HepG2 (cell line): ENCODE data around the gene IPP. TPM values are rescaled to one million over a fixed set of nuclear protein-coding genes. Genes with fewer than 3 reads are reported as not detected.

Experiments
- KDM2A ChIP-seq: sonication (generic); formaldehyde crosslinking; IDR thresholded peaks from 2 replicates; pipeline ENCODE4 v1.4.0; 2020; ENCODE audit warnings: low read depth, missing genetic modification reagents, borderline replicate concordance
- KLF11 ChIP-seq: IDR thresholded peaks from 2 replicates; pipeline ENCODE4 v1.6.1; 2016; ENCODE audit warnings: missing compliant biosample characterization
- MEIS2 ChIP-seq: sonication (generic); formaldehyde crosslinking; IDR thresholded peaks from 2 replicates; pipeline ENCODE4 v1.9.0; 2021; ENCODE audit warnings: mild to moderate bottlenecking, missing genetic modification reagents
- MIXL1 ChIP-seq: IDR thresholded peaks from 2 replicates; pipeline ENCODE4 v1.6.1; 2016
- SOX13 ChIP-seq, 3 experiments: fragments of 450-650 bp in 1 of 3; sonication (generic) in 1 of 3; formaldehyde crosslinking in 1 of 3; IDR thresholded peaks in 2 of 3; conservative IDR thresholded peaks in 1 of 3; 2 replicates each; pipeline versions ENCODE4 v1.5.0 to v1.6.1; 2016 to 2020; ENCODE audit warnings: antibody characterized with exemption in 1 of 3, mild to moderate bottlenecking in 1 of 3, missing compliant biosample characterization in 1 of 3, missing genetic modification reagents in 1 of 3, moderate library complexity in 1 of 3
- SSRP1 ChIP-seq: IDR thresholded peaks from 2 replicates; pipeline ENCODE4 v1.6.1; 2016; ENCODE audit warnings: control low read depth
- TSC22D2 ChIP-seq: sonication (generic); formaldehyde crosslinking; IDR thresholded peaks from 2 replicates; pipeline ENCODE4 v1.5.1; 2020; ENCODE audit warnings: missing genetic modification reagents, mild to moderate bottlenecking, borderline replicate concordance
- XBP1 ChIP-seq: sonication (generic); formaldehyde crosslinking; IDR thresholded peaks from 2 replicates; pipeline ENCODE4 v1.5.0; 2020; ENCODE audit warnings: missing genetic modification reagents
- ZNF382 ChIP-seq: sonication (generic); formaldehyde crosslinking; IDR thresholded peaks from 2 replicates; pipeline ENCODE4 v1.5.0; 2020; ENCODE audit warnings: missing genetic modification reagents, mild to moderate bottlenecking, borderline replicate concordance
- ZNF484 ChIP-seq: sonication (generic); formaldehyde crosslinking; IDR thresholded peaks from 2 replicates; pipeline ENCODE4 v1.5.1; 2020; ENCODE audit warnings: mild to moderate bottlenecking, low read depth, missing genetic modification reagents, borderline replicate concordance
- ZNF746 ChIP-seq: sonication (generic); formaldehyde crosslinking; IDR thresholded peaks from 2 replicates; pipeline ENCODE4 v1.8.0; 2022; ENCODE audit warnings: mild to moderate bottlenecking, missing genetic modification reagents
- polyA plus RNA-seq, 8 experiments: library from polyadenylated mRNA; depleted of rRNA in 3 of 8; stranded (reverse) in 7 of 8; unstranded in 1 of 8; fragments of >200 nt; fragmentation: Illumina TruSeq in 4 of 8; extraction: Trizol in 4 of 8; gene quantifications; 2 replicates each; pipeline versions ENCODE4 v1.2.1 to v1.2.3, GENCODE V29; 2011 to 2016; ENCODE audit warnings: low read depth in 4 of 8, missing spikeins in 1 of 8, mixed read lengths in 1 of 8; ENCODE audit not compliant: insufficient read depth in 1 of 8
- total RNA-seq, 5 experiments: library from RNA; depleted of rRNA; stranded (reverse); fragments of >200 nt; fragmentation: Illumina TruSeq; extraction: Trizol; gene quantifications; 2 replicates each; pipeline ENCODE4 v1.2.3, GENCODE V29; 2016; ENCODE audit warnings: low read depth in 1 of 5
- TF ChIP-seq, protein P1 (sequence below), 2 experiments: sonication (generic) in 1 of 2; formaldehyde crosslinking in 1 of 2; IDR thresholded peaks; 2 replicates each; pipeline versions ENCODE4 v1.5.1 to v1.6.1; 2011 to 2020; ENCODE audit warnings: borderline replicate concordance in 1 of 2, low read depth in 1 of 2, low read length in 1 of 2, mild to moderate bottlenecking in 1 of 2, missing genetic modification reagents in 1 of 2, moderate library complexity in 1 of 2
- TF ChIP-seq, protein P2 (sequence below): IDR thresholded peaks from 2 replicates; pipeline ENCODE4 v1.6.1; 2012; ENCODE audit warnings: low read depth, low read length, improper control_type of control experiment
- TF ChIP-seq, protein P3 (sequence below): IDR thresholded peaks from 2 replicates; pipeline ENCODE4 v1.6.1; 2016; ENCODE audit warnings: missing compliant biosample characterization, missing genetic modification reagents, borderline replicate concordance
- TF ChIP-seq, protein P4 (sequence below): sonication (generic); formaldehyde crosslinking; IDR thresholded peaks from 2 replicates; pipeline ENCODE4 v1.5.0; 2020; ENCODE audit warnings: mild to moderate bottlenecking, missing genetic modification reagents, borderline replicate concordance

IPP gene
- total and polyA plus RNA-seq, 2 of the 13 experiments (the other 11 are each of a cell fraction or from before 2014, with no cell fraction given), result 3.0 to 9.7 TPM

DNA sequence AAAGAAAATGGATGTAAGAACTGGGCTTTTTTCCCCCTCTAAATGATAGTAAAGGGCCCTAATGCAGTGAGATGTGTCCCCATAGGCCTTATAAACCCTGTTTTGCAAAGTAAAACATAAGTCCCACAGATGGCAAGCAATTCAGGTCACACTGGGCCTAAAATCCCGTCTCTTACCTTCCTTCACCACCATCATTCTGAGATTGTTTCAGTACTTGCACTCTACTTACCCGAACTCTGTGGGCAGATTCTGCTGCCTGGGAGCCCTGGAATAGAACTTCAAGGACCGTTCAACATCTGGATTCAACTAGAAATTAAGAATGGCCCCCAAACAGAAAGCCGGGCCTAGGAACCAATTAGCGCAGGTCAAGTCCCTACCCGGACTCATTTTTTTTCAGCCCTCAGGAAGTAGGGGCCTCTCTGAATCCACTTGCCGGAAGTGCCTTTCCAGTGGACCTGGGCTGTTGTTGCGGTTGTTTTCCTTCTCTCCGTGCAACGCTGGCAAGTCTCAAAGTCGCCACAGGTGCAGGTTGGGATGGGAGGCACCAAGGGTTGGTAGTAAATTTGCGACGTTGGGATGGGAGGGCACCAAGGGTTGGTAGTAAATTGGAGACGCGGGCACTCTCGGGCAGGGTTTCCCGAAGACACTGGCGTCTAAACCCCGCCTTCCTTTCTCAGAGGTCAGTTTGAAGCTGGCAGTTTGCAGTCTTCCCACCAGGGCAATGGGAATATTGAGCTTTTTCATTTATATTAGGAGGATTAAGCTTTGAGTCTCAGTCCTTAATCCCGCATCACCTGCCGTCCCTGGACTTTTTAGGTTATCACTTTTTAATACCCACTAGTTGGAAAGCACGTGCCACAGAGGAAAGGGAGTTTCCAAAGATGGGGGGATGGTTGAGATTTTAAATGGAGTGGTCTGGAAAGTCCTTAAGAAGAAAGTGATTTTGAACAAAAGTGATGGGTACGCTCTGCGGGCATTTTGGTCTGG lies 62.4 kb downstream of the IPP start, which contains the start of gene TMEM69 (continued):
- TF ChIP-seq, protein P1, sequence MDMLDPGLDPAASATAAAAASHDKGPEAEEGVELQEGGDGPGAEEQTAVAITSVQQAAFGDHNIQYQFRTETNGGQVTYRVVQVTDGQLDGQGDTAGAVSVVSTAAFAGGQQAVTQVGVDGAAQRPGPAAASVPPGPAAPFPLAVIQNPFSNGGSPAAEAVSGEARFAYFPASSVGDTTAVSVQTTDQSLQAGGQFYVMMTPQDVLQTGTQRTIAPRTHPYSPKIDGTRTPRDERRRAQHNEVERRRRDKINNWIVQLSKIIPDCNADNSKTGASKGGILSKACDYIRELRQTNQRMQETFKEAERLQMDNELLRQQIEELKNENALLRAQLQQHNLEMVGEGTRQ (IDR thresholded peaks at IDR 0.05; ENCODE audit: low read depth, low read length), result no peak
- TF ChIP-seq, protein P1 (CRISPR knock-in tag; IDR thresholded peaks at IDR 0.05; ENCODE audit: borderline replicate concordance), result no peak
- peak; percentile 82; the same call in 1 of the 2 replicates for TF ChIP-seq TSC22D2 (CRISPR knock-in tag)
- peak; percentile 77; the same call in 1 of the 2 replicates for TF ChIP-seq MEIS2 (CRISPR knock-in tag)
- TF ChIP-seq SOX13 (IDR thresholded peaks at IDR 0.05), result no peak
- peak in 1 of 2 experiments; percentile 44; a peak in 2 of 4 replicates for TF ChIP-seq SOX13 (CRISPR knock-in tag; conservative IDR thresholded peaks at IDR 0.05 in 1 of 2, IDR thresholded peaks at IDR 0.05 in 1 of 2)
- TF ChIP-seq, protein P2, sequence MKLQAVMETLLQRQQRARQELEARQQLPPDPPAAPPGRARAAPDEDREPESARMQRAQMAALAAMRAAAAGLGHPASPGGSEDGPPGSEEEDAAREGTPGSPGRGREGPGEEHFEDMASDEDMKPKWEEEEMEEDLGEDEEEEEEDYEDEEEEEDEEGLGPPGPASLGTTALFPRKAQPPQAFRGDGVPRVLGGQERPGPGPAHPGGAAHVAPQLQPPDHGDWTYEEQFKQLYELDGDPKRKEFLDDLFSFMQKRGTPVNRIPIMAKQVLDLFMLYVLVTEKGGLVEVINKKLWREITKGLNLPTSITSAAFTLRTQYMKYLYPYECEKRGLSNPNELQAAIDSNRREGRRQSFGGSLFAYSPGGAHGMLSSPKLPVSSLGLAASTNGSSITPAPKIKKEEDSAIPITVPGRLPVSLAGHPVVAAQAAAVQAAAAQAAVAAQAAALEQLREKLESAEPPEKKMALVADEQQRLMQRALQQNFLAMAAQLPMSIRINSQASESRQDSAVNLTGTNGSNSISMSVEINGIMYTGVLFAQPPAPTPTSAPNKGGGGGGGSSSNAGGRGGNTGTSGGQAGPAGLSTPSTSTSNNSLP, result peak; percentile 47; the same call in 1 of the 2 replicates
- TF ChIP-seq SSRP1, result peak; percentile 30; the same call in 1 of the 2 replicates
- no peak for TF ChIP-seq XBP1
- TF ChIP-seq, protein P3, sequence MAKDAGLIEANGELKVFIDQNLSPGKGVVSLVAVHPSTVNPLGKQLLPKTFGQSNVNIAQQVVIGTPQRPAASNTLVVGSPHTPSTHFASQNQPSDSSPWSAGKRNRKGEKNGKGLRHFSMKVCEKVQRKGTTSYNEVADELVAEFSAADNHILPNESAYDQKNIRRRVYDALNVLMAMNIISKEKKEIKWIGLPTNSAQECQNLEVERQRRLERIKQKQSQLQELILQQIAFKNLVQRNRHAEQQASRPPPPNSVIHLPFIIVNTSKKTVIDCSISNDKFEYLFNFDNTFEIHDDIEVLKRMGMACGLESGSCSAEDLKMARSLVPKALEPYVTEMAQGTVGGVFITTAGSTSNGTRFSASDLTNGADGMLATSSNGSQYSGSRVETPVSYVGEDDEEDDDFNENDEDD, result peak; percentile 24; the same call in 1 of the 2 replicates
- TF ChIP-seq ZNF746 (CRISPR knock-in tag), result no peak
- TF ChIP-seq KDM2A (CRISPR knock-in tag), result peak; percentile 77; the same call in 1 of the 2 replicates
- TF ChIP-seq, protein P4, sequence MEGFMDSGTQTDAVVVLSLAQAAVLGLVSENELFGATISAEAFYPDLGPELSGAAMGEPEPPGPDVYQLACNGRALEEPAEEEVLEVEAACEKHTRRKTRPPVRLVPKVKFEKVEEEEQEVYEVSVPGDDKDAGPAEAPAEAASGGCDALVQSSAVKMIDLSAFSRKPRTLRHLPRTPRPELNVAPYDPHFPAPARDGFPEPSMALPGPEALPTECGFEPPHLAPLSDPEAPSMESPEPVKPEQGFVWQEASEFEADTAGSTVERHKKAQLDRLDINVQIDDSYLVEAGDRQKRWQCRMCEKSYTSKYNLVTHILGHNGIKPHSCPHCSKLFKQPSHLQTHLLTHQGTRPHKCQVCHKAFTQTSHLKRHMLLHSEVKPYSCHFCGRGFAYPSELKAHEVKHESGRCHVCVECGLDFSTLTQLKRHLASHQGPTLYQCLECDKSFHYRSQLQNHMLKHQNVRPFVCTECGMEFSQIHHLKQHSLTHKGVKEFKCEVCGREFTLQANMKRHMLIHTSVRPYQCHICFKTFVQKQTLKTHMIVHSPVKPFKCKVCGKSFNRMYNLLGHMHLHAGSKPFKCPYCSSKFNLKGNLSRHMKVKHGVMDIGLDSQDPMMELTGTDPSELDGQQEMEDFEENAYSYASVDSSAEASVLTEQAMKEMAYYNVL, result 0 out of 2 replicates have a peak, but pooled peaks have one; percentile 24
- TF ChIP-seq KLF11 (CRISPR knock-in tag), result no peak
- no peak for TF ChIP-seq ZNF382
- peak; percentile 87 for TF ChIP-seq MIXL1 (CRISPR knock-in tag)
- TF ChIP-seq ZNF484, result no peak
